HEK293T (cell line): ENCODE measurements around the gene FUZ.
A peak's percentile ranks its signal among the peaks of the same experiment; 100 is the strongest.

Experiments
- CTCF ChIA-PET: fragments of 350-600 bp; formaldehyde crosslinking; extraction: SDS; loops from one replicate; lab custom pipeline; 2021; ENCODE audit warnings: antibody characterized with exemption, inconsistent platforms; lab: Yijun Ruan, JAX
- POLR2A ChIA-PET: fragments of 350-600 bp; formaldehyde crosslinking; extraction: SDS; loops from one replicate; lab custom pipeline; 2020; ENCODE audit warnings: antibody characterized with exemption, inconsistent platforms; lab: Yijun Ruan, JAX
- DNase-seq: peaks from one replicate; pipeline ENCODE4 v3.0.0; 2012; ENCODE audit warnings: mixed read lengths; ENCODE audit errors: extremely low spot score
- ARNT ChIP-seq: fragments of 450-650 bp; IDR thresholded peaks from 2 replicates; pipeline ENCODE4 v1.6.1; 2017; ENCODE audit warnings: mild to moderate bottlenecking
- BHLHE40 ChIP-seq: fragments of 450-650 bp; IDR thresholded peaks from 2 replicates; pipeline ENCODE4 v1.6.1; 2016; ENCODE audit warnings: mild to moderate bottlenecking, moderate library complexity, borderline replicate concordance
- CTBP1 ChIP-seq: fragments of 450-650 bp; IDR thresholded peaks from 2 replicates; pipeline ENCODE4 v1.6.1; 2016; ENCODE audit warnings: borderline replicate concordance
- ELF4 ChIP-seq: fragments of 450-650 bp; IDR thresholded peaks from 2 replicates; pipeline ENCODE4 v1.6.1; 2017; ENCODE audit warnings: antibody characterized with exemption
- FOXA1 ChIP-seq: fragments of 450-650 bp; IDR thresholded peaks from 2 replicates; pipeline ENCODE4 v1.6.1; 2016; ENCODE audit warnings: mild to moderate bottlenecking
- FOXK2 ChIP-seq: fragments of 450-650 bp; IDR thresholded peaks from 2 replicates; pipeline ENCODE4 v1.6.1; 2016; ENCODE audit warnings: mild to moderate bottlenecking
- FOXM1 ChIP-seq: fragments of 450-650 bp; IDR thresholded peaks from 2 replicates; pipeline ENCODE4 v1.6.1; 2017; ENCODE audit warnings: mild to moderate bottlenecking, borderline replicate concordance
- HDGF ChIP-seq: fragments of 450-650 bp; IDR thresholded peaks from 2 replicates; pipeline ENCODE4 v1.6.1; 2017; ENCODE audit warnings: antibody characterized with exemption, borderline replicate concordance
- L3MBTL2 ChIP-seq: fragments of 450-650 bp; conservative IDR thresholded peaks from 2 replicates; pipeline ENCODE4 v1.6.1; 2016; ENCODE audit warnings: mild to moderate bottlenecking
- LEF1 ChIP-seq: fragments of 450-650 bp; IDR thresholded peaks from 2 replicates; pipeline ENCODE4 v1.6.1; 2017; ENCODE audit warnings: mild to moderate bottlenecking, borderline replicate concordance
- NFRKB ChIP-seq: fragments of 450-650 bp; IDR thresholded peaks from 2 replicates; pipeline ENCODE4 v1.6.1; 2016; ENCODE audit warnings: mild to moderate bottlenecking, moderate library complexity
- SP1 ChIP-seq: fragments of 450-650 bp; IDR thresholded peaks from 2 replicates; pipeline ENCODE4 v1.6.1; 2017
- SUZ12 ChIP-seq: fragments of 450-650 bp; IDR thresholded peaks from 2 replicates; pipeline ENCODE4 v1.6.1; 2016; ENCODE audit warnings: mild to moderate bottlenecking
- TARDBP ChIP-seq: fragments of 450-650 bp; IDR thresholded peaks from 2 replicates; pipeline ENCODE4 v1.6.1; 2016
- ZNF384 ChIP-seq: fragments of 450-650 bp; IDR thresholded peaks from 2 replicates; pipeline ENCODE4 v1.6.1; 2016
- TF ChIP-seq, protein P1 (sequence below): fragments of 450-650 bp; IDR thresholded peaks from 2 replicates; pipeline ENCODE4 v1.6.1; 2016

Gene FUZ

DNA sequence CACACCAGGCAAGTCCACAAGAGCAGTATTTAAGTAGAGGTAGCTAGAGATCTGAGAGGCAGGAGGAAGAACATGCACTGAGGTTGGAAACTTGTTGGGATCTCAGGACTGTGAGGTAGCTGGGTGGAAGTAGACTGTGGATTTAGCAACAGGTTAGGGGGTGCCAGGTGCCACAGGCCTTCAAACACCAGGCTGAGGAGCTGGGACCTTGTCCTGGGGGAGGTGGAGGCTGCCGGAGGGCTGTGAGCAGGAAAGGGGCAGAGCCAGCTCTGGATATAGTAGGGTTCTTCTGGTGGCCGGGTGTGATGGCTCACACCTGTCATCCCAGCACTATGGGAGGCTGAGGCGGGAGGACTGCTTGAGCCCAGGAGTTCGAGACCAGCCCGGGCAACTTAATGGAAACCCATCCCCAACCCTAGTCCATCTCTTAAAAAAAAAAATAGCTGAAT is 3.1 kb downstream of the FUZ start:
- ChIA-PET CTCF (interaction anchor here (0.7 kb wide), 2 partner anchors 63 to 138 kb away, joined by 3 to 4 read pairs; no protein-coding TSS in a partner anchor), POLR2A (interaction anchor here (1.0 to 4.8 kb wide), 4 partner anchors 16 to 120 kb away, joined by 3 to 41 read pairs (median 4); partner anchors contain the start of genes AP2A1, ATF5, NUP62 and PTOV1)
- TF ChIP-seq ELF4 (no peak), NFRKB (no peak), FOXA1 (no peak)
- DNase-seq, result no peak

DNA sequence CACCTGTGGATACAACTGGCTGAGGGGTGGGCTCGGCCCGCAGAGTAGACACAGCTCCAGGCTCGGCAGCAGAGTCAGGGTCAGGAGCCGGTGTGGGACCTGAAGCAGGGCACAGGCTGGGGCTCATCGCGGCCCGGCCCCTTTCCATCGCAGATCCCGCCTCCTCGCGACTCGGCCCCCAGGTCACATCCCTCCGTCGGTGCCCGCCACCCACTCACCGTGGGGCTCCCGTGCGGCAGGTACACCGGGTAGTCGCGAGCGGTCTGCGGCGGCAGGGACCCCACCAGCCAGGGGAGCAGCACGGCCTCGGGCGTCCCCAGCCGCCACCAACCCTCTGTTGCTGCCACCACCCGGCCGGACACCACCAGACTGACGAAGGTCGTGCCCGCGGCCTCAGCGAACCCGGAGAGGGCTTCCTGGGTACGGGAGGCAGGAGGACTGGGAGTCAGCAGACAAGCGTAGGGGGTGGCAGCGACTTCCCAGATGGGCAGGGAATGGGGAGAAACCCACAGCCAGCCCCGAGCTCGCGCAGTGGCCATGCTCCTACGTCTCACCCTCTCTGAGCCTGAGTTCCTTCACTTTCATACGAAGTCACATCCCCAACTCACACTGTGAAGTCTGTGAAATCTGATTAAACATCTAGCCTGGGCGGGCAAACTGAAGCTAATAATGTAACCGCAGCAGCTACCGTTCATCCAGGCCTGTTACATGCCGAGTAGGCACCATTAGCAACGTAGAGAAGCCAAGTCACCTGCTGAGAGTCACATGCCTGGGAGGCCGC is 3.7 kb downstream of the FUZ start:
- ChIA-PET CTCF (no interaction called here), POLR2A (interaction anchor here (2.1 to 4.8 kb wide), 2 partner anchors 42 to 120 kb away, joined by 4 to 41 read pairs; partner anchors contain the start of genes ATF5, NUP62 and PTOV1)
- DNase-seq, result no peak
- no peak for TF ChIP-seq NFRKB
- TF ChIP-seq LEF1, result no peak
- TF ChIP-seq ELF4, result no peak
- TF ChIP-seq L3MBTL2, result no peak

DNA sequence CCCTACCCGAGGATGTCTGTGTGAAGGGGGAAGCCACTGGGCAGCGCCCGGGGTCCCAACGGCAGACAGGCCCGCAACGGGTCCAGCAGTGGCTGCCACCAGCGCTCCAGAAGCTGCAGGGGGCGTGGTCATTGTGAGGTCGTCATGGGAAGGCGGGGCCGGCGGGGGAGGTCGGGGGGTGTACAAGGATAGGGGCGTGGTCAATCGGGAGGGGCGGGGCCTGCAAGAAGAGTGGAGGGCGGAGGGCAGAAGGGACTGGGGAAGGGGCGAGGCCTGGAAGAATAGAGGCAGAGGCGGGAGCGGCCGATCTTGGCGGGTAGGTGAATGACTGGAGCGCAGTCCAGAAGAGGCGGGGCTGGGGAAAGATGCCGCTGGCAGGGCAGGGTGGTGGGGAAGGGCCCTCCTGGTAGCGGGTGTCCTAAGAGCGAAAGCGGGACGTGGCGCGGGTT is 4.4 kb downstream of the FUZ start:
- ChIA-PET POLR2A (no interaction called here), CTCF (no interaction called here)
- TF ChIP-seq BHLHE40 (no peak), ZNF384 (no peak), LEF1 (no peak), CTBP1 (no peak), TARDBP (no peak), FOXA1 (no peak), NFRKB (no peak), SUZ12 (no peak), FOXM1 (no peak), FOXK2 (no peak), ARNT (no peak), ELF4 (no peak), L3MBTL2 (no peak), HDGF (no peak), SP1 (no peak)
- TF ChIP-seq, protein P1, sequence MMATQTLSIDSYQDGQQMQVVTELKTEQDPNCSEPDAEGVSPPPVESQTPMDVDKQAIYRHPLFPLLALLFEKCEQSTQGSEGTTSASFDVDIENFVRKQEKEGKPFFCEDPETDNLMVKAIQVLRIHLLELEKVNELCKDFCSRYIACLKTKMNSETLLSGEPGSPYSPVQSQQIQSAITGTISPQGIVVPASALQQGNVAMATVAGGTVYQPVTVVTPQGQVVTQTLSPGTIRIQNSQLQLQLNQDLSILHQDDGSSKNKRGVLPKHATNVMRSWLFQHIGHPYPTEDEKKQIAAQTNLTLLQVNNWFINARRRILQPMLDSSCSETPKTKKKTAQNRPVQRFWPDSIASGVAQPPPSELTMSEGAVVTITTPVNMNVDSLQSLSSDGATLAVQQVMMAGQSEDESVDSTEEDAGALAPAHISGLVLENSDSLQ, result no peak
- peak; percentile 73 for DNase-seq

DNA sequence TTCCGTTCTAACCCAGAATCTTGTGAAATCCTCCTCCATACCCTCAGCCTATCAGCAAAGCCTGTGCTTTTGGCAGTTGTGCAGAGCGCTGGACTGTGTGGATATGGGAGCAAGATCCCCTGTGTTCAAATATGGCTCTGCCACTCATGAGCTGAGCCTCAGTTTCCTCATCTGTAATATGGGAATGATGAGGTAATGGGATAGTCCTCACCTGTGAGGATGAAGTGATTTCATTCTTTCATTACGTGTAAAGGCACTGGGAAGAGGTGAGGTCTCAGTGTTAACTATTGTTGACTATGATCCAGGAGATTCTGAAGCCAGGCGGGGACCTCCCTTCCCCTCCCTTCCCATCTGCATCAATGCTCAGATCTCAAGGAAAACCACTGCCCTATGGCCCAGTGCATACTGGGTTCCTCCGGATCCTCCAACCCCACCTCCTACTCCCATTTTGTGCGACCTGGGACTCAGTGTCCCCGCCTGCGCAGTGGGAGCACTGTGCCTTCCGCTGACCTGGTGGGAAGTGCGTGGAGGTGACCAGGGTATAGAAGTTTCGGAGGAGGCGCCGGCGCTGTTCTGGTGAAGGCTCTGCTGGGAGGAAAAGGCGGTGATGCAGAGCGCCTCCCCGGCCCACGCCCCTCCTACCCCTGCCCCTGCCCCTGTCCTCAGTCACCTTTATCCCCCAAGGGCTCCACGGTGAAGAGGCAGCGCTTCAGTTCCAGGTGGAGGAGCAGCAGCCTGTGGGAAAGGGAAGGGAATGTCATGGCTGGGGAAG is 5.0 kb downstream of the FUZ start:
- ChIA-PET POLR2A (interaction anchor here (1.4 kb wide), 1 partner anchor 68 kb away, joined by 3 read pairs; the partner anchor contains the start of gene AKT1S1), CTCF (no interaction called here)
- TF ChIP-seq BHLHE40 (no peak), ELF4 (no peak), FOXK2 (no peak), ZNF384 (no peak), SUZ12 (no peak), FOXM1 (no peak), L3MBTL2 (no peak), NFRKB (no peak), CTBP1 (no peak), LEF1 (no peak)
- DNase-seq, result no peak

DNA sequence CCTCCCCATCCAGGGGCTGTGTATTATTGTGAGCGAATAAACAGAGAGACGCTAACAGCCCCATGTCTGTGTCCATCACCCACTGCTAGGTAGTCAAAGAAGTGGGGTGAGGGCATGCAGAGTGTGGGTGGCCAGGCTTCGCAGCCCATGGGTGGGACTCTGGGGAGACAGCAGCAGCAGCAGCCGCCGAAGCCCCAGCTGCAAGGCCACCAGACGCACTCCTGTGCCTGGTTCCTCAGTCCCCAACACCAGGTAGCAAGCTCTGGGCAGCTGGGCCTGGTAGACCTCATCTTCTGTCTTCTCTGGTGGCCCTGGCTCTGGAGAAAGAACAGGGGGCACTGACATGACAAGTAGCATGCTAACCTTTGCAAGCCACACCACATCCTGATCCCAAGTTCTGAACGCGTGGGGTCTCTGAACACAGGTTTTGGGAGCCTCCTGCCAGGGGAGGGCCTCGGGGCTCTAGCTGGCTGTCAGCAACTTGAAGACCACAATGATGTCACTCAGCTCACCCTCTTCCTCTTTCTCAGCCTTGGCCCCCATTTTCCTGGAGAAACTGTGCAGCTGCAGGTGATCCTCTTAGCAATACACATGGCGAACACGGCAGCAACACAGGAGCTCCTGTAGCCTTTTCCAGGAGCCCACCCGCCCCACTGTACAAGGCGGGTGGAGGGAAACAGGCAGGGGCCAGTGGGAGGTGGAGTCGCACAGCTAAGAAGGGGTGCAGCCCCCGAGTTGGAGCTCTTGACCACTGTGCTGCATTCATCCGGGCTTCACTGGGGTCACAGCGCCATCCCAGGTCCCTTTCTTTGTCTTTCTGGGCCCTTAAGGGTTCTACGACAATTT is 5.8 kb downstream of the FUZ start:
- CTCF ChIA-PET, result no interaction called here
- DNase-seq, result no peak
- TF ChIP-seq CTBP1 (no peak), ARNT (no peak), ZNF384 (no peak), FOXM1 (no peak)
- POLR2A ChIA-PET, result interaction anchor here (1.4 kb wide), 1 partner anchor 69 kb away, joined by 3 read pairs; the partner anchor contains the start of gene AKT1S1

DNA sequence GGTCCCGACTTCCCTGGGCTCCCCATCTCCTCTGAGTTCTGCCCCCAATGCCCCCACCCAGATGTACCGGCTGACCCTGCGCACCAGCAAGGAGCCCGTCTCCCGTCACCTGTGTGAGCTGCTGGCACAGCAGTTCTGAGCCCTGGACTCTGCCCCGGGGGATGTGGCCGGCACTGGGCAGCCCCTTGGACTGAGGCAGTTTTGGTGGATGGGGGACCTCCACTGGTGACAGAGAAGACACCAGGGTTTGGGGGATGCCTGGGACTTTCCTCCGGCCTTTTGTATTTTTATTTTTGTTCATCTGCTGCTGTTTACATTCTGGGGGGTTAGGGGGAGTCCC is 6.5 kb downstream of the FUZ start:
- ChIA-PET POLR2A (no interaction called here), CTCF (no interaction called here)
- TF ChIP-seq LEF1 (no peak), ZNF384 (no peak), FOXA1 (no peak), ELF4 (no peak), CTBP1 (no peak), HDGF (no peak), BHLHE40 (no peak), SUZ12 (no peak), ARNT (no peak), FOXM1 (no peak), NFRKB (no peak), FOXK2 (no peak)
- no peak for DNase-seq
